ENCODE data around the gene ZMYND8.

ZMYND8 gene

GRCh38 chr20:47353692-47354463 lies 2.6 kb downstream of the ZMYND8 start:
- no peak for DNase-seq

- peak; percentile 51 for DNase-seq
Observed at GRCh38 chr20:47353239-47353691, 3.2 kb downstream of the ZMYND8 start.

- no peak for DNase-seq
Observed at GRCh38 chr20:47352332-47353238, 3.9 kb downstream of the ZMYND8 start.

DNA sequence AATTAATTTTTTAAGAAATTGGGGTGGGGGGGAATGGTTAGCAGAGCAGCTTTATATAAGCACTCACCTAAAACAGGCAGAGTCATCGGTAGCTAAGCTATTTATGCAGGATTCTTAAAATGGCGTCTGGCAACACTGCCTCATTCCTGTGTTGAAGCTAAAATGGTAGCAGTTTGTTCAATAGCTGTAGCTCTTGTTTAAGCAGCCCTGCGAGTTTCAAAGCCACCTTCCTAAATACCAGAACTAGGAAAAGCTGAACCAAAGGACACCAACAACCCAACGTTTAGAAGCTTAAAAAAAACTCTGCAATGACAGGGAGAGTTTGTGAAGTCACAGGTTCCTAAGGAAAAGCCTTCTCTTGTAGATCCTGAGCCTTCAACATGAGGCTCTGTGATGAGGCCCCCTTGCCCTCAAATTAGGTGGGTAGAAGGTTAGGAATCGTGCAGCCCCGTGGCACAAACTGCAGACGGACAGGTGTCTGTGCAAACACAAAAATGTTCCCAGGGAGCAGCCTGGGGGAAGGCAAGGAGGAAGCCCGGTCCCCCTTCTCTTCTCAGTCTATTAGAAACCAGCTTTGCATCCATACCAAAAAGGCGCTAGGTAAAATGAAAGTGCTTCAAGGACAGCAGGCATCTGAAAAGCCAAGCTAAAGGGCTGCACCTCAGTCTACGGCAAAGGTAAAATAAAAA lies 4.7 kb downstream of the ZMYND8 start:
- DNase-seq, result peak; percentile 27

DNA sequence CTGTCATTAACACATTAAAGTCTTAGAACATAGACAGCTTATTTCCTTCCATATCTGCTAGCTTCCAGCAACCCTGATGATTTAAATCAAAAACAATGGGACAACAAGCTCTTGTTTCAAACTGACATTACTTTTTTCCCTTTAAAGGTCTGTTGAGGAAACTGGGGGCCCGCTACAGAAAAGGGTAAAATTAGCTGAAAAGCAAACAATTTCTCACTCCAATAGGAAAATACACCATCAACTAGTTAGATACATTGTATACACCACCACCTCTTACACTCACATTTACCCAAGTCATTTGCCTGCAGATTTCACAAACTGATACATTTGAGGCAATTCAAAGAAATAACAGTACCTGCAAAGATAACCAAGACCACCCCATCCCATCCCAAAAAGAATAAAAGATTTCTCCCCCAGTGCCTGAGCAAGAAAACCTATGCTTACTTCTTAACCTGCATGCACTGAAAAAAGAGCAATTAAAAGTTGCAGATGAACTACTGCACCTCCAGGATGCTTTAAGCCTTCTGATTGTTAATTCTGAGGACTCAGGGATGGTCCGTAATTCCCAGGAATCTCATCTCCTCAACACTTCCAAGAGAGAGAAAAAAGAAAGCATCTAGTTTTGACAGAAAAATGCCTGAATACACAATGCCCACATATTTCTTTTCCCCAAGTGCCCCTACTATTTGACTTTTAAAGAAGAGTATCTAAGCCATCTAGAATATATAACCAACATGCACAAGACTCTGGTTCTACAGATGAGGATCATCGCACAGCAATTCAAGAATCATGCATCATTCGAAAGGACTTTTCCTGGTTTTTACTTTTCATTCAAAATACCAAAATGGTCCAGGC lies 5.6 kb downstream of the ZMYND8 start:
- no peak for DNase-seq

- DNase-seq, result no peak
Observed at GRCh38 chr20:47350181-47350550, 6.3 kb downstream of the ZMYND8 start.

DNA sequence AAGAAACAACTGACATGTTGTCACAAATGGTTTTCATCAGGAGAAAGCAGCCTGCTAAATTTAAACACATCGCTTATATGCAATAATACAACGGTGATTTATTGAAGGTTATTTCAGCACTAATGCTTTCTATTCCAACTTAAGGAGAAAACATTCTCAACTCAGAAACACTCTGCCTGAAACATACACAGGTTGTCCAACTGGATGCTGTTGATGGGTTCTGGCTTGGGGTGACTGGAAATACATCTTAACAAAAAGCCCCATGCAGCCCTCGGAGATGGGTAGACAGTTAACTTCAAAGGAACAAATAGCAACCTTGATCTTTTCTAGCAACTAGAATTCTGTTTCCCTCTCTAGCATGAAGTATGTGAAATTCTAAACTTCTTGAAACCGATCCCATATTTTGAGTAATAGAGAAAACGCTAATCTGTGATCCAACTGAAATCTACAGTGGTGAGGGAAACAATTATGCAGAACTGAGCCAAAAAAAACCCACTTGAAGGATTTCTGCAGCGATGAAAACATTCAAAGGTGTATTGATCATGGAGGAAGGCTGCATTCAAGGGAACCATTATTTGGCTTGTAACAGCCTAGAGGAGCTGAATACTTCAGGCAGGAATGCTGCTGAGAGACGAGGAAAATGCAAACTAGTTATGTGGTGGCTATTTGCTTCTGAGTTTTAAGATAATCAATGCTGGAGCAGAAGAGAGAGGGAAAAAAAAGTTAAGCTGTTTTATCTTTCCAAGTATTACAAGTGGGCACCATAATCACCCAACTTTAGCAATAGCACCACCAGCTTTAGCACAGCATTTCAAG lies 6.9 kb downstream of the ZMYND8 start:
- no peak for DNase-seq

- no peak for DNase-seq
Observed at GRCh38 chr20:47348539-47349142, 7.9 kb downstream of the ZMYND8 start.

DNA sequence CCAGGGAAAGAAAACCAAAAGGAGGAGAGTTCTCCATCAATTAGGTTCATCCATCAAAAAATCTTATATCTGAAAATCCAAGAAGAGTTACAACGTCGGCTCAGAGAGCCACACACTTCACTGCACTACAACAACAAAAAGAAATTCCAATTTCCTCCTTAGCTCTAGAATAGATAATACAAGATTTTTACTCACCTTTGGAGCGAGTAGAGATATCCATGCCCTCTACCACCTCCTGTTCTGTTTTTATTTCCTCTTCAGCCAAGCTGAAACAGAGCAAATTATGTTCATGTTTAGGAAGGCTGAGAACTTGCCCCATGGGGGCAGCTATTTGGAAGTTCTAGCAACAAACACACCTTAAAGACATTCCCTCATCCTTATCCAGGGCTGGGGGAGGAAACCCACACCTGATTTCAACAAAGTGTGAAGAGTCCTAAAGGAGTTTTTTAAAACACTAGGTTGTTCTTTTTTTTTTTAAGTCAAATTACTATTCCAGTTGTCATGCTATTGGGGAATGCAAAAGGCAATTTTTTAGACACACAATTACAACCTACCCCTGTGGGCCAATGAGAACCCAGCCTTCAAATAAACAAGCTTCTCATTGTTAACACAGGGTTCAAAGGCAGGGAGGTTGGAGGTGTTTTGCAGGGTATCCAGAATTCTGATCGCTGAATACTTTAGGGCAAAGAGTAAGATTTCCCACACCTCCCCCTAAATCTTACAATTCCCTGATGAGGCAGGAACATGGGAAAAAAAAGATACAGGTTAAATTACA lies 8.7 kb downstream of the ZMYND8 start:
- DNase-seq, result no peak

- no peak for DNase-seq
Observed at GRCh38 chr20:47346172-47346571, 10.3 kb downstream of the ZMYND8 start.

DNA sequence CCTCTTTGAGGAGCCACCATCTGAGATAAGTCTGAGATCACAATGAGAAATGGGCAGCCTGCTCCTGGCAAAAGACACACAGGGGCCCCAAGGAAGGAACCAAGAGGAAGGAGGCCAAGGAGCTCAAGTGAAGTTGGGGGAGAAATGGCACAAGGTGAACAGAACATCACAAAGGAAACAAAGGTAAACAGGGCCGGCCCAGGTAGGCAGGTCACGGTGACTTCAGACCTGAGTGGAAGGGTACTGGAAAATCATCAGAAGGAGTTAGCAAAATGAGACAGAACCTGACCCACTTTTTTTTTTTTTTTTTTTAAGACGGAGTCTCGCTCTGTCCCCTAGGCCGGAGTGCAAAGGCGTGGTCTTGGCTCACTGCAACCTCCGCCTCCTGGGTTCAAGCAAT lies 11.3 kb downstream of the ZMYND8 start:
- DNase-seq, result no peak

DNA sequence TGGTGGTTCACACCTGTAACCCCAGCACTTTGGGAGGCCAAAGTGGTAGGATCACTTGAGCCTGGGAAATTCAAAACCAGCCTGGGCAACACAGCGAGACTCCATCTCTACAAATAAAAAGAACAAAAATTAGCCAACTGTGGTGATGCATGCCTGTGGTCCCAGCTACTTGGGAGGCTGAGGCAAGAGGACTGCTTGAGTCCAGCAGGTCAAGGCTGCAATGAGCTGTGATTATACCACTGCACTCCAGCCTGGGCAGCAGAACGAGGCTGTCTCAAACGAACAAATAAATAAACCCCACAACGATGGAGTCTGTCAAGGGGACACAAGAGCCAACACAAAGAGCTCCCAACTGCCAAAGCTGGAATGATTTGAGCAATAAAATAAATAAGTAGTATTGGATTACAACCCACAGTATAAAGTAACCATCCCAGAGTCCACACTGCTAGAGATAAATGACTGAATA lies 13.5 kb downstream of the ZMYND8 start:
- DNase-seq, result no peak

DNA sequence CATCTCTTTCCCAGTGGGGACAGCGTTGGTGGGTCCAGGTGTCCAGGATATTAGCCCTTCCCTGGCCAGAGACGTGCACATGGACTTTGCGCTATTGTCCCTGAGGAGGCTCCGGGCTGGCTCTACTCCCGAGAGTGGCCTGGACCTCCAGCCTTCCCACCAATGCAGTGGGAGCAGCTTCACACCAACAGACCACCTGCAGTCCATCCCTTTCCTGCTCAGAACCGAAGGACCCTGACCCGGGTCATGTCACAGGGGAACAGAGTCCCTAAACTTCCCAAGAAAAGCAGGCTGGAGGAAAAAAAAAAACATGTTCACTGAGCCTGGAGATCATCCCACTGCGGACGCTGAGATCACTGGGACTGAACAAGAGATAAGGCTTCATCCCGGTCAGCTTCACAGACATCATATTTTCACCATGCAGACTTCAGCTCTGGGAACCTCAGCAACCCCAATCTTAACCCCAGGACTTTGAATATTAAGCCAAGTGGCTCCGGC lies 18.3 kb downstream of the ZMYND8 start:
- DNase-seq, result no peak

GRCh38 chr20:47337413-47337812 lies 19.1 kb downstream of the ZMYND8 start:
- DNase-seq, result no peak

DNA sequence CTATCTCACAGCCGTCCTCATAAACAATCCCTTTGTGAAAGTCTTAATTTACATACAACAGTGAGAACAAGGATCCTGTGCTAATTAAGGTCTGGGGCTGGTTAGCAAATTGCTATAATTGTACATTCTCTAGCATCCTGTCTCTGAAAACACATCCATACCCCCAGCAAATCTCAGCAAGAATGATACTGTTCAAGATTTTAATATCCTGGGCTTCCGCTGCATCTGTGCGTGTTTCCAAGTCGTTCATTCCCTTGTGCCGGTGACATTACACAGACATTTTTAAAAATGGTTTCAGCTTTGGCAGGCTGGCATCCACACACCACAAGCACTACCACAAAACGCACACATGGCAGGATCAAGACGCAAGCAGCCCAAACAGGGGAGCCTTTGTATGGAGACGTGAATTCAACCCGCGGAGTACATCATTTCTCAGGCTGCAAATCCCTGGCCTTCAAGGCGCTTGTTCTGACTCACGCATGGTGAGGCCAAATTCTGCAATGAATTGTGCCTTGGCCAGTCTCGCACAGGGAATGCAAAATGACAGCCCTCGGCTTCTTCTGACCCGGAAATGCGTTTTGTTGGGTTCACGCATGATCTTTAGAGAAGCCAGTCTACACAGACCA lies 20.3 kb downstream of the ZMYND8 start:
- DNase-seq, result no peak

- no peak for DNase-seq
Observed at GRCh38 chr20:47335251-47336128, 21.0 kb downstream of the ZMYND8 start.

DNA sequence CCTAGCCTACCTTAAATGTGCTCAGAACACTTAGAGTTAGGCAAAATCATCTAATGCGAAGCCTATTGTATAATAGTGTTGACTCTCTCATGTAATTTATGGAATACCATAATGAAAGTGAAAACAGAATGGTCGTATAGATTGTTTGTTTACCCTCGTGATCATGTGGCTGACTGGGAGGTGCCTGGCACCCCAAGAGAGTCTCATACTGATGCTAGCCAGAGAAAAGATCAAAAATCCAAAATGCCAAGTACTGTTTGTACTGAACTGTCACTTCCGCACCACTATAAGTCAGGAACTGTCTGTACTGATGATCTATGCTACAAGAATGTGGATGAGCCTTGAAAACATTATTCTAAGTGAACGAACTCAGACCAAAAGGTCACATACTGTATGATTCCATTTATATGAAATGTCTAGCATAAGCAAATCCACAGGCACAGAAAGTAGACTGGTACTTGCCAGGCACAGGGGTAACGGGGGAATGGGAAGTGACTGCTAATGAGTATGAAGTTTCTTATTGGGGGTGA lies 22.4 kb downstream of the ZMYND8 start:
- no peak for DNase-seq

All from NCI-H146 (cell line).